ENCODE measurements around the gene CDH4. TPM values are rescaled to one million over a fixed set of nuclear protein-coding genes. Genes with fewer than 3 reads are reported as not detected.

CDH4 gene
- total and polyA plus RNA-seq, 2 donors (not counting 1 experiment from before 2014, with no cell fraction given), result not detected

DNA sequence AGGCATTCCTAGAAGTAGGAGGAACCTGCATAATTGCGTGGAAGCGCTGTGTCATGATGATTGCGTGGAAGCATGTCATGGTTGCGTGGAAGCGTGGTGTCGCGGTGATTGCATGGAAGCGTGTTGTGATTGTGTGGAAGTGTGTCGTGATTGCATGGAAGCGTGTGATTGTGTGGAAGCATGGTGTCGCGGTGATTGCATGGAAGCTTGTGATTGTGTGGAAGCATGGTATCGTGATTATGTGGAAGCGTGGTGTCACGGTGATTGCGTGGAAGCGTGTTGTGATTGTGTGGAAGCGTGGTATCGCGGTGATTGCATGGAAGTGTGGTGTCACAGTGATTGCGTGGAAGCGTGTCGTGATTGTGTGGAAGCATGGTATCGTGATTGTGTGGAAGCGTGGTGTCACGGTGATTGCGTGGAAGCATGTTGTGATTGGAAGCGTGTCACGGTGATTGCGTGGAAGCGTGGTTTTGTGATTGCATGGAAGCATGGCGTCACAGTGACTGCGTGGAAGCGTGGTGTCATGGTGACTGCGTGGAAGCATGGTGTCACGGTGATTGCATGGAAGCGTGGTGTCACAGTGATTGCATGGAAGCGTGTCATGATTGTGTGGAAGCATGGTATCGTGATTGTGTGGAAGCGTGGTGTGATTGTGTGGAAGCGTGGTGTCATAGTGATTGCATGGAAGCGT lies 667.8 kb downstream of the CDH4 start:
- H3K4me1 ChIP-seq (ENCODE audit: control insufficient read depth in 2 of 2, insufficient read depth in 2 of 2, low read length in 2 of 2), result no peaks in the 10 kb centered on the region
- Mint-ChIP-seq H3K27me3 (peaks cover 8% of the 10 kb centered on the region), H3K4me1 (no peaks in the 10 kb centered on the region), H3K9me3 (ENCODE audit: insufficient read depth) (no peaks in the 10 kb centered on the region), H3K4me3 (no peak overlapping the region), H3K27ac (no peak overlapping the region)
- H3K36me3 ChIP-seq (replicated peaks in 1 of 2; ENCODE audit: control extremely low read depth in 1 of 2, control insufficient read depth in 1 of 2, extremely low read depth in 1 of 2, insufficient read depth in 2 of 2, low read length in 1 of 2), result no peaks in the 10 kb centered on the region
- DNase-seq, result no peak
- ChIA-PET POLR2A (no interaction called here), CTCF (no interaction called here)
- peaks cover 0 to 26% (median 0%) of the 10 kb centered on the region in 3 donors for H3K9me3 ChIP-seq (ENCODE audit: control extremely low read depth in 1 of 3, control insufficient read depth in 2 of 3, insufficient read depth in 1 of 3, low read length in 2 of 3)
- no peak overlapping the region for H2AFZ ChIP-seq (ENCODE audit: insufficient read depth, low read depth, low read length, poor library complexity, severe bottlenecking)
- H4K20me1 ChIP-seq (ENCODE audit: control insufficient read depth, insufficient read depth, low read length, poor library complexity, severe bottlenecking), result no peaks in the 10 kb centered on the region
- no peak overlapping the region for H3K4me2 ChIP-seq (replicated peaks; ENCODE audit: low read depth, low read length, poor library complexity, severe bottlenecking)
- 89% methylated on average over 41 of the region's 42 CpGs for WGBS (ENCODE audit: insufficient coverage)
- no peak overlapping the region for H3K27ac ChIP-seq (ENCODE audit: low read length in 2 of 2)
- peaks cover 0 to 3% (median 0%) of the 10 kb centered on the region in 4 experiments for H3K27me3 ChIP-seq (replicated peaks in 1 of 4; ENCODE audit: control extremely low read depth in 1 of 4, control insufficient read depth in 3 of 4, insufficient read depth in 4 of 4, low read length in 3 of 4)
- no peak overlapping the region for H3K9ac ChIP-seq (ENCODE audit: low read length)
- TF ChIP-seq EZH2 (IDR thresholded peaks at IDR 0.05; ENCODE audit: borderline replicate concordance, insufficient read depth, low read depth, low read length, poor library complexity, severe bottlenecking), result no peak
- TF ChIP-seq, protein P1, sequence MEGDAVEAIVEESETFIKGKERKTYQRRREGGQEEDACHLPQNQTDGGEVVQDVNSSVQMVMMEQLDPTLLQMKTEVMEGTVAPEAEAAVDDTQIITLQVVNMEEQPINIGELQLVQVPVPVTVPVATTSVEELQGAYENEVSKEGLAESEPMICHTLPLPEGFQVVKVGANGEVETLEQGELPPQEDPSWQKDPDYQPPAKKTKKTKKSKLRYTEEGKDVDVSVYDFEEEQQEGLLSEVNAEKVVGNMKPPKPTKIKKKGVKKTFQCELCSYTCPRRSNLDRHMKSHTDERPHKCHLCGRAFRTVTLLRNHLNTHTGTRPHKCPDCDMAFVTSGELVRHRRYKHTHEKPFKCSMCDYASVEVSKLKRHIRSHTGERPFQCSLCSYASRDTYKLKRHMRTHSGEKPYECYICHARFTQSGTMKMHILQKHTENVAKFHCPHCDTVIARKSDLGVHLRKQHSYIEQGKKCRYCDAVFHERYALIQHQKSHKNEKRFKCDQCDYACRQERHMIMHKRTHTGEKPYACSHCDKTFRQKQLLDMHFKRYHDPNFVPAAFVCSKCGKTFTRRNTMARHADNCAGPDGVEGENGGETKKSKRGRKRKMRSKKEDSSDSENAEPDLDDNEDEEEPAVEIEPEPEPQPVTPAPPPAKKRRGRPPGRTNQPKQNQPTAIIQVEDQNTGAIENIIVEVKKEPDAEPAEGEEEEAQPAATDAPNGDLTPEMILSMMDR (IDR thresholded peaks at IDR 0.05), result no peak
- no peak overlapping the region for H3K4me3 ChIP-seq (ENCODE audit: control extremely low read depth in 1 of 5, extremely low read depth in 1 of 5, insufficient read depth in 1 of 5, low read depth in 2 of 5, low read length in 4 of 5)
- no peak for ATAC-seq (ENCODE audit: low read depth)
- no peaks in the 10 kb centered on the region for H3K79me2 ChIP-seq (ENCODE audit: control insufficient read depth, insufficient read depth, low read length)
- intact Hi-C loops (cut with micrococcal nuclease), result no loop called here

DNA sequence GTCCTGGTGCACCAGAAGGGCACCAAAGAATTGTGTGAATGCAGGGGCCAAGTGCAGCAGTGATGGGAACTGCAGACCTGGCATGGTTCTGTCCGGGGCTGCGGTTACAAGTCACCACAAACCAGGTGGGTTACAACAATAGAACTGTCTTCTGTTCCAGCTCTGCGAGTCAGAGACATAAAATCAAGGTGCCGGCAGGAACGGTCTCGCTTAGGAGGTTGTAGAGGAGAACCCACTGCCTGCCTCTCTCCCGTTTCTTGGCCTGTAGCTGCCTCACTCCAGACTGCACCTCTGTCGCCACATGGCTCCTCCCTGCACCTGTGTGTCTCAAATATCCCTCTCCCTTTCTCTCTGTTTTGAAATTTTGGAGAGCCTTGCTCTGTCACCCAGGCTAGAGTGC lies 670.4 kb downstream of the CDH4 start:
- CTCF ChIA-PET, result no interaction called here

More for the DNA sequence above, 670.4 kb downstream of the CDH4 start:
- no peaks in the 10 kb centered on the region for H3K36me3 ChIP-seq (replicated peaks in 1 of 2; ENCODE audit: control extremely low read depth in 1 of 2, control insufficient read depth in 1 of 2, extremely low read depth in 1 of 2, insufficient read depth in 2 of 2, low read length in 1 of 2)
- no peak overlapping the region for H3K27ac ChIP-seq (ENCODE audit: low read length in 2 of 2)
- H4K20me1 ChIP-seq (ENCODE audit: control insufficient read depth, insufficient read depth, low read length, poor library complexity, severe bottlenecking), result no peaks in the 10 kb centered on the region
- H3K27me3 ChIP-seq (replicated peaks in 1 of 4; ENCODE audit: control extremely low read depth in 1 of 4, control insufficient read depth in 3 of 4, insufficient read depth in 4 of 4, low read length in 3 of 4), result peaks cover 0 to 3% (median 0%) of the 10 kb centered on the region in 4 experiments
- H3K4me2 ChIP-seq (replicated peaks; ENCODE audit: low read depth, low read length, poor library complexity, severe bottlenecking), result no peak overlapping the region
- peaks cover 0 to 39% (median 0%) of the 10 kb centered on the region in 3 donors for H3K9me3 ChIP-seq (ENCODE audit: control extremely low read depth in 1 of 3, control insufficient read depth in 2 of 3, insufficient read depth in 1 of 3, low read length in 2 of 3)
- H3K4me3 ChIP-seq (ENCODE audit: control extremely low read depth in 1 of 5, extremely low read depth in 1 of 5, insufficient read depth in 1 of 5, low read depth in 2 of 5, low read length in 4 of 5), result no peak overlapping the region
- H3K9ac ChIP-seq (ENCODE audit: low read length), result no peak overlapping the region
- ATAC-seq (ENCODE audit: low read depth) (no peak), DNase-seq (no peak)
- POLR2A ChIA-PET, result no interaction called here
- TF ChIP-seq EZH2 (IDR thresholded peaks at IDR 0.05; ENCODE audit: borderline replicate concordance, insufficient read depth, low read depth, low read length, poor library complexity, severe bottlenecking), result no peak
- TF ChIP-seq, protein P1 (IDR thresholded peaks at IDR 0.05), result no peak
- H3K27me3 Mint-ChIP-seq, result peaks cover 3% of the 10 kb centered on the region
- H3K4me1 ChIP-seq (ENCODE audit: control insufficient read depth in 2 of 2, insufficient read depth in 2 of 2, low read length in 2 of 2), result no peaks in the 10 kb centered on the region
- H3K27ac Mint-ChIP-seq, result no peak overlapping the region
- intact Hi-C loops (cut with micrococcal nuclease), result no loop called here
- H2AFZ ChIP-seq (ENCODE audit: insufficient read depth, low read depth, low read length, poor library complexity, severe bottlenecking), result no peak overlapping the region
- no peaks in the 10 kb centered on the region for H3K79me2 ChIP-seq (ENCODE audit: control insufficient read depth, insufficient read depth, low read length)
- no peaks in the 10 kb centered on the region for H3K4me1 Mint-ChIP-seq
- H3K9me3 Mint-ChIP-seq (ENCODE audit: insufficient read depth), result no peaks in the 10 kb centered on the region
- H3K4me3 Mint-ChIP-seq, result no peak overlapping the region
- 73% methylated on average over 6 of the region's 8 CpGs for WGBS (ENCODE audit: insufficient coverage)

All from B cell (primary cell).